C1 segment of cervical spinal cord (tissue), 14 donors: ENCODE measurements around the gene ATRIP.

ENCODE experiments used
- DNase-seq, 14 donors: peaks; one replicate each; lab custom pipeline; 2025; lab: John Stamatoyannopoulos, UW

The ATRIP gene

GRCh38 chr3:48502121-48502520 is 55.6 kb downstream of the ATRIP start:
- DNase-seq: no peak

DNA sequence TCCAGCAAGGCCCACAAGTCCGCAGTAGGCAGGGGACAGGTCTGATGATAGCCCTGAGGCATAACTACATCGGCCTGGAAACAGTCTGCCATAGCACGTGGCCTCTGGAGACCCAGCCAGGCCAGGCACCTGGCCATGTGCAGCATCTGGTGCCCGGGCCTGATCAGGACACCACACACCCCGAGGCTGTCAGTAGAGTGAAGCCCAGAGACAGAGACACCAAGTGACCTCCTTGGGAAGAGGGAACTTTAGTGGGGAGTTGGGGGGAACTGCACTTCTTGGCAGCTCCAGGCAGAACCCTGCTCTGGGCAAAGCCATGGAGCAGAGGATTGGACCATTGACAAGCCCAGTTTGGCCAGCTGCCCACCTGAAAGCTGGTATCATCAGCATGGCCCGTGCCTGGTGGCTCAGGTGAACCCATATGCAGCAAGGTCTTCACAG is 56.2 kb downstream of the ATRIP start:
- peak in 11 of 14 donors; percentile 14 to 79 (median 35) for DNase-seq

- peak in 2 of 14 donors; percentile 36 to 67 for DNase-seq
Measured at GRCh38 chr3:48503401-48504050, 57.0 kb downstream of the ATRIP start.

- DNase-seq: peak in 12 of 14 donors; percentile 17 to 91 (median 41)
Measured at GRCh38 chr3:48504051-48504946, 57.8 kb downstream of the ATRIP start, which contains the start of gene SHISA5. TSS of gene SHISA5 (minus strand) at chr3:48504174. CDS start at chr3:48504094, 80 bp downstream.

- DNase-seq: peak in 1 of 14 donors; percentile 22
Measured at GRCh38 chr3:48505146-48505545, 58.6 kb downstream of the ATRIP start.

DNA sequence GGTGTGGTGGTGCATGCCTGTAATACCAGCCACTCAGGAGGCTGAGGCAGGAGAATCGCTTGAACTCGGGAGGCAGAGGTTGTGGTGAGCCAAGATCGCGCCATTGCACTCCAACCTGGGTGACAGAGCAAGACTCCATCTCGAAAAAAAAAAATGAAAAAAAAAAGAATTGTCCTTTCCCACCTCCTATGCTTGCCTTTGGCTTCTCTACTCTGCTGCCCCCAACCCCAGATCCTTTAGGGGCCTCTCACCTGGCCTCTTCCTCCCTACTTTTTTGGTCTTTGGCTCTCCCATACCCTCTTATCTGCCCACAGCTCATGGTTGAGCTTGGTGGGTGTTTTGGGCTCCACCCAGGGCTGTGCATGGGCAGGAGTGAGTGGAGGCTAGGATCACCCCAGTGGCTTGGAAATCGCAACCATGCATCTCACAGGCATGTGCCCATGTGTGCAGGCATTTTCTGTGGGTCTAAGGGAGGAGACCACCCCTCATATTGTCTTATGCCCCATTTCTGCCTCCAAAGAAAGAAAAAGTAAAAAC is 59.5 kb downstream of the ATRIP start:
- no peak for DNase-seq

- DNase-seq: peak in 4 of 14 donors; percentile 3 to 56 (median 7)
Measured at GRCh38 chr3:48507256-48508061, 60.9 kb downstream of the ATRIP start.

DNA sequence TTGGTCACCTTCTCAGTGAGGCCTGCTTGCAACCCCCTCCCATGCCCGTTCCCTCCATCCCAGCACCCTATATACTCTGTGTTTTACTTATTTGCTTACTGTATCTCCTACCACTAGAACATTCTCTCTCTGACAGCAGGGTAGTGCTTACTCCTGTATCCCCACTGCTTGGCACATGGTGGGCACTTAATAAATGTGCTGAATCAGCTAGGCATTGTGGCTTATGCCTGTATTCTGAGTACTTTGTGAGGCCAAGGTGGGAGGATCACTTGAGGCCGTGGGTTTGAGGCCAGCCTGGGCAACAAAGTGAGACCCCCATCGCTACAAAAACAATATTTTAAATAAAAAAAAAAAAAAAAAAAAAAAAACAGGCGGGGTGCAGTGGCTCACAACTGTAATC is 65.0 kb downstream of the ATRIP start:
- DNase-seq: no peak

GRCh38 chr3:48514431-48515227 is 68.1 kb downstream of the ATRIP start:
- no peak for DNase-seq
